ENCODE measurements around the gene CDC42EP5.

CDC42EP5 gene

DNA sequence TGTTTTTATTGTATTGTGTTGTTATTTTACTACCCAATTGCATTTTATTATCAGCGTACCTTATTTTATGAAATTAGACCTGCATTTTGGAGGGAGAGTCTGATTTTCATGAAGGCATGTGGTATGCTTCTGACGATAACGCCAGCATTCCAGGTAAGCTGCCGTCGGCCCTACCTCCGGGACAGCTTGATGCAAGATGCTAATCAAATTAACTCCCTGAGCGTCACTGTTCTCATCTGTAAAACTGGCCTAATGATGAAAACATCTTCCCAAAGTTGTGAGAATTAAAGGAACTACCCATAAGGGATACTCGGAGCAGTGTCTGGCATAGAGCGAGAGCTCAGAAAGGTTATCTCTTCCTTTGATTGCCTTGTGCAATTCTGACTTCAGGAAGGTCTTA is 16.7 kb upstream of the CDC42EP5 start:
- H3K27ac ChIP-seq = no peak overlapping the region
- TF ChIP-seq, protein P1, sequence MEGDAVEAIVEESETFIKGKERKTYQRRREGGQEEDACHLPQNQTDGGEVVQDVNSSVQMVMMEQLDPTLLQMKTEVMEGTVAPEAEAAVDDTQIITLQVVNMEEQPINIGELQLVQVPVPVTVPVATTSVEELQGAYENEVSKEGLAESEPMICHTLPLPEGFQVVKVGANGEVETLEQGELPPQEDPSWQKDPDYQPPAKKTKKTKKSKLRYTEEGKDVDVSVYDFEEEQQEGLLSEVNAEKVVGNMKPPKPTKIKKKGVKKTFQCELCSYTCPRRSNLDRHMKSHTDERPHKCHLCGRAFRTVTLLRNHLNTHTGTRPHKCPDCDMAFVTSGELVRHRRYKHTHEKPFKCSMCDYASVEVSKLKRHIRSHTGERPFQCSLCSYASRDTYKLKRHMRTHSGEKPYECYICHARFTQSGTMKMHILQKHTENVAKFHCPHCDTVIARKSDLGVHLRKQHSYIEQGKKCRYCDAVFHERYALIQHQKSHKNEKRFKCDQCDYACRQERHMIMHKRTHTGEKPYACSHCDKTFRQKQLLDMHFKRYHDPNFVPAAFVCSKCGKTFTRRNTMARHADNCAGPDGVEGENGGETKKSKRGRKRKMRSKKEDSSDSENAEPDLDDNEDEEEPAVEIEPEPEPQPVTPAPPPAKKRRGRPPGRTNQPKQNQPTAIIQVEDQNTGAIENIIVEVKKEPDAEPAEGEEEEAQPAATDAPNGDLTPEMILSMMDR (conservative IDR thresholded peaks at IDR 0.05) = no peak

GRCh38 chr19:54489341-54489740 is 16.2 kb upstream of the CDC42EP5 start:
- no peak overlapping the region for H3K27ac ChIP-seq
- TF ChIP-seq, protein P1 (conservative IDR thresholded peaks at IDR 0.05) = no peak

GRCh38 chr19:54485851-54486250 is 12.8 kb upstream of the CDC42EP5 start:
- TF ChIP-seq, protein P1 (conservative IDR thresholded peaks at IDR 0.05) = no peak

GRCh38 chr19:54484451-54484850 is 11.4 kb upstream of the CDC42EP5 start:
- TF ChIP-seq, protein P1 (conservative IDR thresholded peaks at IDR 0.05) = no peak

More at GRCh38 chr19:54485851-54486250, 12.8 kb upstream of the CDC42EP5 start:
- H3K27ac ChIP-seq = no peak overlapping the region

GRCh38 chr19:54482889-54483288 is 9.8 kb upstream of the CDC42EP5 start:
- H3K27ac ChIP-seq = no peak overlapping the region
- TF ChIP-seq, protein P1 (conservative IDR thresholded peaks at IDR 0.05) = no peak

More at GRCh38 chr19:54484451-54484850, 11.4 kb upstream of the CDC42EP5 start:
- H3K27ac ChIP-seq = no peak overlapping the region

- TF ChIP-seq, protein P1 (conservative IDR thresholded peaks at IDR 0.05) = peak; percentile 92
- no peak overlapping the region for H3K27ac ChIP-seq
These were observed 8.3 kb upstream of the CDC42EP5 start for GRCh38 chr19:54481326-54481930.

DNA sequence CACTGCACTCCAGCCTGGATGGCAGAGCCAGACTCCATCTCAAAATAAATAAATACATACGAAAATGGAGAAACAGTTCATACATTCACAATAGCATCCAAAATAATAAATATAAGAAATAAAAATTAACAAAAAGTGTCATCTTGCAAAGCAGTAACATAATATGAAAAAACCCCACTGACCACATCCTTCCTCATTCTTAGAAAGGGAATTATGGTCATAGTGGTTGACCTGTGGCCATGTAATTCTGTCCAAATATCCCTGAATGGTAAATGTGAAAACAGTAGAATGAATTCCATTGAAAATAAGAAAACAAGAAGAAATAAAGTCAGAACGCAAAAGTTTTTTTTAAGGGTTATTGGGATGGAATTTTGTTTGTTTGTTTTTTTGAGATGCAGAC is 7.0 kb upstream of the CDC42EP5 start:
- no peak overlapping the region for H3K27ac ChIP-seq
- TF ChIP-seq, protein P1 (conservative IDR thresholded peaks at IDR 0.05) = no peak
